ENCODE results near the gene ZNF428. TPM values are rescaled to one million over a fixed set of nuclear protein-coding genes. Genes with fewer than 3 reads are reported as not detected.

ZNF428 gene
- total and polyA plus RNA-seq, 2 of the 8 experiments (the other 6 are each of a cell fraction or from before 2014, with no cell fraction given): 7.8 to 16.7 TPM

- TF ChIP-seq CHD7 (IDR thresholded peaks at IDR 0.05; ENCODE audit: insufficient replicate concordance, low read length): no peak
- TF ChIP-seq RNF2 (IDR thresholded peaks at IDR 0.05; ENCODE audit: borderline replicate concordance, low read depth, low read length, missing control alignments, poor library complexity, severe bottlenecking): no peak
- no peak for TF ChIP-seq SIN3A (conservative IDR thresholded peaks at IDR 0.05 in 1 of 2, IDR thresholded peaks at IDR 0.05 in 1 of 2; ENCODE audit: low read depth in 1 of 2, low read length in 2 of 2)
- TF ChIP-seq EGR1 (IDR thresholded peaks at IDR 0.05; ENCODE audit: borderline replicate concordance, low read depth, low read length): no peak
- TF ChIP-seq CREB1 (IDR thresholded peaks at IDR 0.05): no peak
- no peak for TF ChIP-seq CTCF (IDR thresholded peaks at IDR 0.05; ENCODE audit: control extremely low read depth in 1 of 3, insufficient read depth in 1 of 3, low read depth in 1 of 3, low read length in 3 of 3)
- TF ChIP-seq POU5F1 (IDR thresholded peaks at IDR 0.05; ENCODE audit: low read depth, low read length): no peak
Observed at GRCh38 chr19:43594081-43594697, 25.2 kb downstream of the ZNF428 start (continued).
